Liver (tissue), 3 donors: ENCODE measurements around the gene MAGI1.

ENCODE experiments used
- ATF3 ChIP-seq: IDR thresholded peaks from 2 replicates; pipeline ENCODE4 v1.6.1; 2016; ENCODE audit warnings: antibody characterized with exemption
- CTCF ChIP-seq: fragments of 150-350 bp; IDR thresholded peaks from 2 replicates; pipeline ENCODE4 v1.5.1; 2017; ENCODE audit warnings: improper control_type of control experiment, low read depth, low read length; ENCODE audit not compliant: missing input control
- EGR1 ChIP-seq, 2 donors: IDR thresholded peaks; 2 replicates each; pipeline ENCODE4 v1.6.1; 2016 to 2018; ENCODE audit warnings: antibody characterized with exemption in 2 of 2, low read depth in 2 of 2
- FOXA1 ChIP-seq: IDR thresholded peaks from 2 replicates; pipeline ENCODE4 v1.6.1; 2016; ENCODE audit warnings: antibody characterized with exemption
- GABPA ChIP-seq, 2 donors: IDR thresholded peaks in 1 of 2; conservative IDR thresholded peaks in 1 of 2; 2 replicates each; pipeline ENCODE4 v1.6.1; 2016; ENCODE audit warnings: antibody characterized with exemption in 2 of 2, mild to moderate bottlenecking in 1 of 2, moderate library complexity in 1 of 2
- HNF4A ChIP-seq, 2 donors: conservative IDR thresholded peaks; 2 replicates each; pipeline ENCODE4 v1.6.1; 2016; ENCODE audit warnings: antibody characterized with exemption in 2 of 2, mild to moderate bottlenecking in 2 of 2
- JUND ChIP-seq, 2 donors: IDR thresholded peaks; 2 replicates each; pipeline ENCODE4 v1.6.1; 2016; ENCODE audit warnings: antibody characterized with exemption in 2 of 2
- MAX ChIP-seq: IDR thresholded peaks from 2 replicates; pipeline ENCODE4 v1.6.1; 2016; ENCODE audit warnings: antibody characterized with exemption
- RAD21 ChIP-seq, 2 donors: IDR thresholded peaks; 2 replicates each; pipeline ENCODE4 v1.6.1; 2016; ENCODE audit warnings: antibody characterized with exemption in 2 of 2, mild to moderate bottlenecking in 2 of 2
- RXRA ChIP-seq, 2 donors: IDR thresholded peaks; 2 replicates each; pipeline ENCODE4 v1.6.1; 2017 to 2018; ENCODE audit warnings: antibody characterized with exemption in 2 of 2, mild to moderate bottlenecking in 1 of 2
- TAF1 ChIP-seq: conservative IDR thresholded peaks from 2 replicates; pipeline ENCODE4 v1.6.1; 2016; ENCODE audit warnings: antibody characterized with exemption, mild to moderate bottlenecking
- YY1 ChIP-seq: IDR thresholded peaks from 2 replicates; pipeline ENCODE4 v1.6.1; 2016; ENCODE audit warnings: antibody characterized with exemption, mild to moderate bottlenecking
- TF ChIP-seq, protein P1 (sequence below): IDR thresholded peaks from 2 replicates; pipeline ENCODE4 v1.6.1; 2016; ENCODE audit warnings: antibody characterized with exemption, mild to moderate bottlenecking
- donor health status: healthy.
- donor health status: healthy.

- TF ChIP-seq CTCF (no peak), MAX (no peak), YY1 (no peak), JUND (IDR thresholded peaks at IDR 0.05) (no peak), EGR1 (IDR thresholded peaks at IDR 0.05; ENCODE audit: low read depth in 2 of 2) (no peak), RXRA (IDR thresholded peaks at IDR 0.05) (no peak), RAD21 (IDR thresholded peaks at IDR 0.05) (no peak), GABPA (IDR thresholded peaks at IDR 0.05 in 1 of 2, conservative IDR thresholded peaks at IDR 0.05 in 1 of 2) (no peak), TAF1 (no peak), FOXA1 (no peak), HNF4A (conservative IDR thresholded peaks at IDR 0.05) (no peak), ATF3 (no peak)
- TF ChIP-seq, protein P1, sequence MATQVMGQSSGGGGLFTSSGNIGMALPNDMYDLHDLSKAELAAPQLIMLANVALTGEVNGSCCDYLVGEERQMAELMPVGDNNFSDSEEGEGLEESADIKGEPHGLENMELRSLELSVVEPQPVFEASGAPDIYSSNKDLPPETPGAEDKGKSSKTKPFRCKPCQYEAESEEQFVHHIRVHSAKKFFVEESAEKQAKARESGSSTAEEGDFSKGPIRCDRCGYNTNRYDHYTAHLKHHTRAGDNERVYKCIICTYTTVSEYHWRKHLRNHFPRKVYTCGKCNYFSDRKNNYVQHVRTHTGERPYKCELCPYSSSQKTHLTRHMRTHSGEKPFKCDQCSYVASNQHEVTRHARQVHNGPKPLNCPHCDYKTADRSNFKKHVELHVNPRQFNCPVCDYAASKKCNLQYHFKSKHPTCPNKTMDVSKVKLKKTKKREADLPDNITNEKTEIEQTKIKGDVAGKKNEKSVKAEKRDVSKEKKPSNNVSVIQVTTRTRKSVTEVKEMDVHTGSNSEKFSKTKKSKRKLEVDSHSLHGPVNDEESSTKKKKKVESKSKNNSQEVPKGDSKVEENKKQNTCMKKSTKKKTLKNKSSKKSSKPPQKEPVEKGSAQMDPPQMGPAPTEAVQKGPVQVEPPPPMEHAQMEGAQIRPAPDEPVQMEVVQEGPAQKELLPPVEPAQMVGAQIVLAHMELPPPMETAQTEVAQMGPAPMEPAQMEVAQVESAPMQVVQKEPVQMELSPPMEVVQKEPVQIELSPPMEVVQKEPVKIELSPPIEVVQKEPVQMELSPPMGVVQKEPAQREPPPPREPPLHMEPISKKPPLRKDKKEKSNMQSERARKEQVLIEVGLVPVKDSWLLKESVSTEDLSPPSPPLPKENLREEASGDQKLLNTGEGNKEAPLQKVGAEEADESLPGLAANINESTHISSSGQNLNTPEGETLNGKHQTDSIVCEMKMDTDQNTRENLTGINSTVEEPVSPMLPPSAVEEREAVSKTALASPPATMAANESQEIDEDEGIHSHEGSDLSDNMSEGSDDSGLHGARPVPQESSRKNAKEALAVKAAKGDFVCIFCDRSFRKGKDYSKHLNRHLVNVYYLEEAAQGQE = no peak
Measured at GRCh38 chr3:65466300-65466988, 572.3 kb downstream of the MAGI1 start.
